Measurements from ENCODE around the gene XRCC6. TPM values are rescaled to one million over a fixed set of nuclear protein-coding genes. Genes with fewer than 3 reads are reported as not detected.

The XRCC6 gene
- total RNA-seq, 1 donor = 251 TPM

DNA sequence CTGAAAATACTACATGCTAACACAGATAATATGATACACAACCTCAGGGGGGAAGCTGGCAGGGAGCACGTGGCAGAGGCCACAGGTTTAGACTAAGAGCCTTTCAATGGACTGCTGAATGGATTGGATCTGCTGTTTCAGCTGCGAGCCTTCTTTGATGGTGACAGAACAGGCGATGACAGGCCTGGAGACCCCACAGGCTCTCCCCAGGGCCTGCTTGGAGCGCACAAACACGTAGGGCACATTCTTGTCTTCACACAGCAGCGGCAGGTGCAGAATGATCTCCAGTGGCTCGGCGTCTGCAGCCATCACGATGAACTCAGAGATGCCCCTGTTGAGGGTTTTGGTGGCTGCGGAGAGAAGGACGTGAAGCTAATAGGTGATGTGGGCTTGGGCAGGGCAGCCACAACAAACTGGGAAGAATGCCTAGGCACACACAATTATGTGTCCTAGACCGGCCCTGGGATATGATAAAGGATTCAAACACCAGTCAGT is 53.8 kb downstream of the XRCC6 start:
- TF ChIP-seq, protein P1, sequence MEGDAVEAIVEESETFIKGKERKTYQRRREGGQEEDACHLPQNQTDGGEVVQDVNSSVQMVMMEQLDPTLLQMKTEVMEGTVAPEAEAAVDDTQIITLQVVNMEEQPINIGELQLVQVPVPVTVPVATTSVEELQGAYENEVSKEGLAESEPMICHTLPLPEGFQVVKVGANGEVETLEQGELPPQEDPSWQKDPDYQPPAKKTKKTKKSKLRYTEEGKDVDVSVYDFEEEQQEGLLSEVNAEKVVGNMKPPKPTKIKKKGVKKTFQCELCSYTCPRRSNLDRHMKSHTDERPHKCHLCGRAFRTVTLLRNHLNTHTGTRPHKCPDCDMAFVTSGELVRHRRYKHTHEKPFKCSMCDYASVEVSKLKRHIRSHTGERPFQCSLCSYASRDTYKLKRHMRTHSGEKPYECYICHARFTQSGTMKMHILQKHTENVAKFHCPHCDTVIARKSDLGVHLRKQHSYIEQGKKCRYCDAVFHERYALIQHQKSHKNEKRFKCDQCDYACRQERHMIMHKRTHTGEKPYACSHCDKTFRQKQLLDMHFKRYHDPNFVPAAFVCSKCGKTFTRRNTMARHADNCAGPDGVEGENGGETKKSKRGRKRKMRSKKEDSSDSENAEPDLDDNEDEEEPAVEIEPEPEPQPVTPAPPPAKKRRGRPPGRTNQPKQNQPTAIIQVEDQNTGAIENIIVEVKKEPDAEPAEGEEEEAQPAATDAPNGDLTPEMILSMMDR (IDR thresholded peaks at IDR 0.05; ENCODE audit: extremely low read depth, low read depth, low read length) = no peak
- Histone ChIP-seq H3K4me3 (ENCODE audit: insufficient read depth, low read length) (no peak overlapping the region), H3K27ac (ENCODE audit: low read depth, low read length) (no peak overlapping the region), H3K27me3 (ENCODE audit: insufficient read depth, low read length) (no peaks in the 10 kb centered on the region), H2AFZ (ENCODE audit: low read length) (no peak overlapping the region), H3K9me3 (ENCODE audit: low read depth, low read length) (no peaks in the 10 kb centered on the region), H3K79me2 (ENCODE audit: insufficient read depth, low read length) (peaks cover 51% of the 10 kb centered on the region), H3K4me2 (ENCODE audit: insufficient read depth, low read length) (no peak overlapping the region), H3K4me1 (ENCODE audit: insufficient read depth, low read length) (peaks cover 7% of the 10 kb centered on the region), H4K20me1 (ENCODE audit: insufficient read depth, low read length) (peaks cover 13% of the 10 kb centered on the region), H3K36me3 (ENCODE audit: insufficient read depth, low read length) (peaks cover 45% of the 10 kb centered on the region)
- no peak for DNase-seq (ENCODE audit: insufficient read length, low spot score, missing footprints)

GRCh38 chr22:41676134-41676533 is 55.0 kb downstream of the XRCC6 start:
- Histone ChIP-seq H2AFZ (ENCODE audit: low read length) (no peak overlapping the region), H3K27ac (ENCODE audit: low read depth, low read length) (no peak overlapping the region), H4K20me1 (ENCODE audit: insufficient read depth, low read length) (peaks cover 17% of the 10 kb centered on the region), H3K36me3 (ENCODE audit: insufficient read depth, low read length) (peaks cover 52% of the 10 kb centered on the region), H3K4me3 (ENCODE audit: insufficient read depth, low read length) (no peak overlapping the region), H3K4me1 (ENCODE audit: insufficient read depth, low read length) (peaks cover 3% of the 10 kb centered on the region), H3K9me3 (ENCODE audit: low read depth, low read length) (no peaks in the 10 kb centered on the region), H3K4me2 (ENCODE audit: insufficient read depth, low read length) (no peak overlapping the region), H3K79me2 (ENCODE audit: insufficient read depth, low read length) (peaks cover 63% of the 10 kb centered on the region), H3K27me3 (ENCODE audit: insufficient read depth, low read length) (no peaks in the 10 kb centered on the region)
- TF ChIP-seq, protein P1 (IDR thresholded peaks at IDR 0.05; ENCODE audit: extremely low read depth, low read depth, low read length) = no peak
- no peak for DNase-seq (ENCODE audit: insufficient read length, low spot score, missing footprints)

DNA sequence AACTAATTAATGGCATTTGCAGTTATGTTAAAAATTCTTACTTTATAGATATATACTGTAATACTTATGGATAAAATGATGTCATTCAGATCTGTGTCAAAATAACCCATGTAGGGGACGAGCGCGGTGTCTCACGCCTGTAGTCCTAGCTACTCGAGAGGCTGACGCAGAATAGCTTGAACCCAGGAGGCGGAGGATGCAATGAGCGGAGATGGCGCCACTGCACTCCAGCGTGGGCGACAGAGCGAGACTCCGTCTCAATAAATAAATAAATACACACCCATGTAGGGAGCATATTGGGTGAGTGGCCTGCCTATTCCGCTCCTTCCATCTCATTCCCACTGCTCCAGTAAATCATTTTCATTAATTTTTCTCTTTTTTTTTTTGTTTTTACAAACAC is 60.5 kb downstream of the XRCC6 start:
- Histone ChIP-seq H3K36me3 (ENCODE audit: insufficient read depth, low read length) (peaks cover 27% of the 10 kb centered on the region), H3K27me3 (ENCODE audit: insufficient read depth, low read length) (no peaks in the 10 kb centered on the region), H3K4me1 (ENCODE audit: insufficient read depth, low read length) (peaks cover 9% of the 10 kb centered on the region), H3K4me3 (ENCODE audit: insufficient read depth, low read length) (peak overlapping the region; percentile 79), H3K27ac (ENCODE audit: low read depth, low read length) (peak overlapping the region; percentile 85), H3K4me2 (ENCODE audit: insufficient read depth, low read length) (peak overlapping the region; percentile 77), H4K20me1 (ENCODE audit: insufficient read depth, low read length) (peaks cover 16% of the 10 kb centered on the region), H2AFZ (ENCODE audit: low read length) (peak overlapping the region; percentile 75), H3K9me3 (ENCODE audit: low read depth, low read length) (no peaks in the 10 kb centered on the region), H3K79me2 (ENCODE audit: insufficient read depth, low read length) (peaks cover 93% of the 10 kb centered on the region)
- no peak for DNase-seq (ENCODE audit: insufficient read length, low spot score, missing footprints)
- TF ChIP-seq, protein P1 (IDR thresholded peaks at IDR 0.05; ENCODE audit: extremely low read depth, low read depth, low read length) = no peak

DNA sequence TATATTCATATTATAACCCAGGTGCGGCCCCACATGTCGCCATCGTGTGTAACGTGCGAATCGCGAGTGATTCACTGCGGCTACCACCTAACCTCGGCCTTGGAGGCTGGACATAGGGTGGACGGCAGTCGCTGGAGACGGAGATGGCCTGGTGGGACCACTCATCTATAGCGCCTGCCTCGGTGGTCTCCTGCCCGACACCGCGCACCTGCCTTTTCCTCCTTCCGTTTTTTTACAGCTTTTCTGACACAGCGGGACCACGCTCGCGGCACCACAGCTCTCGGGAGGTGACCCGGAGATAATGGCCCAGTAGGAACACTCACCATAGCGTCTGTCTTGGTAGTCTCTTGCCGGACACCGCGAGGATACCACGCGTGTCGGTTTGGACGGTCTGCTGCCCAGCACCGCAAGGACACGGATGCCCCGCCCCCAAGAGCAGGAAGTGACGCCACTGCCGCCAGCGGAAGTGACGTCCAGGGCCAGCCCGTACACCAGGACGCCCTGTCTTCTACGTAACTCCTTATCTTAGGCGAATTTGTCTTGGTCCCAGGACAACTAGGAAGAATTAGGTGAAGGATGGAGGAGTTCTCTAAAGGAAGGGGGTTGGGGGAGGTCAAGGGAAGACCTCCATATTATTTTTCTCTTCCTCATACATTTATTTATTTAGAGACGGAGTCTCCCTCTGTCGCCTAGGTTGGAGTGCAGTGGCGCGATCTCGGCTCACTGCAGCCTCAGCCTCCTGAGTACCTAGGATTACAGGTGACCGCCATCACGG is 61.1 kb downstream of the XRCC6 start:
- Histone ChIP-seq H3K36me3 (ENCODE audit: insufficient read depth, low read length) (peaks cover 27% of the 10 kb centered on the region), H3K4me3 (ENCODE audit: insufficient read depth, low read length) (peak overlapping the region; percentile 79), H3K9me3 (ENCODE audit: low read depth, low read length) (no peaks in the 10 kb centered on the region), H3K27me3 (ENCODE audit: insufficient read depth, low read length) (no peaks in the 10 kb centered on the region), H3K79me2 (ENCODE audit: insufficient read depth, low read length) (peaks cover 94% of the 10 kb centered on the region), H4K20me1 (ENCODE audit: insufficient read depth, low read length) (peaks cover 16% of the 10 kb centered on the region), H2AFZ (ENCODE audit: low read length) (peak overlapping the region; percentile 75), H3K4me2 (ENCODE audit: insufficient read depth, low read length) (peak overlapping the region; percentile 77), H3K4me1 (ENCODE audit: insufficient read depth, low read length) (peaks cover 12% of the 10 kb centered on the region), H3K27ac (ENCODE audit: low read depth, low read length) (peak overlapping the region; percentile 85)
- TF ChIP-seq, protein P1 (IDR thresholded peaks at IDR 0.05; ENCODE audit: extremely low read depth, low read depth, low read length) = no peak
- DNase-seq (ENCODE audit: insufficient read length, low spot score, missing footprints) = peak; percentile 95

Measured in osteoblast (primary cell).